ENCODE results near the gene MAP6. TPM values are rescaled to one million over a fixed set of nuclear protein-coding genes. Genes with fewer than 3 reads are reported as not detected.

The MAP6 gene
- 5.4 and 6.0 TPM in 2 replicates for total RNA-seq
- long read RNA-seq, partial matches to known transcripts, result 1 of 1 reads
- long read RNA-seq, other reads (novel, unspliced or antisense), result 0 of 1 reads

GRCh38 chr11:75668451-75669297 lies at the start of gene MAP6:
Gene MAP6, minus strand, starts transcription at chr11:75669038. Its CDS starts 669 bp downstream, at chr11:75668369.
- H3K27me3 Mint-ChIP-seq, result peaks cover 77% of the 10 kb centered on the region
- peaks cover 4% of the 10 kb centered on the region for H3K4me1 Mint-ChIP-seq (ENCODE audit: low read depth)
- H3K36me3 Mint-ChIP-seq (ENCODE audit: insufficient read depth), result no peaks in the 10 kb centered on the region
- peak within 1 kb of the TSS; percentile 66 for H3K27ac Mint-ChIP-seq
- no peak for DNase-seq (ENCODE audit: low spot score, unreplicated experiment)
- no peak for TF ChIP-seq CTCF (IDR thresholded peaks at IDR 0.05; ENCODE audit: unreplicated experiment)
- H3K9me3 Mint-ChIP-seq (ENCODE audit: low read depth), result no peaks in the 10 kb centered on the region
- peak within 1 kb of the TSS; percentile 65 for H3K4me3 Mint-ChIP-seq (ENCODE audit: low read depth)

GRCh38 chr11:75717608-75718418 lies 49.0 kb upstream of the MAP6 start, which contains the start of gene MOGAT2:
Gene MOGAT2, plus strand, starts transcription at chr11:75717838. Its CDS starts 51 bp downstream, at chr11:75717889.
- Mint-ChIP-seq H3K36me3 (ENCODE audit: insufficient read depth) (no peaks in the 10 kb centered on the region), H3K27ac (no peak within 1 kb of the TSS), H3K4me1 (ENCODE audit: low read depth) (peaks cover 6% of the 10 kb centered on the region), H3K27me3 (peaks cover 10% of the 10 kb centered on the region), H3K9me3 (ENCODE audit: low read depth) (no peaks in the 10 kb centered on the region), H3K4me3 (ENCODE audit: low read depth) (no peak within 1 kb of the TSS)
- no peak for TF ChIP-seq CTCF (IDR thresholded peaks at IDR 0.05; ENCODE audit: unreplicated experiment)
- no peak for DNase-seq (ENCODE audit: low spot score, unreplicated experiment)

- no peaks in the 10 kb centered on the region for H3K36me3 Mint-ChIP-seq (ENCODE audit: insufficient read depth)
- peaks cover 10% of the 10 kb centered on the region for H3K27me3 Mint-ChIP-seq
- H3K9me3 Mint-ChIP-seq (ENCODE audit: low read depth), result no peaks in the 10 kb centered on the region
- H3K27ac Mint-ChIP-seq, result no peak overlapping the region
- peaks cover 6% of the 10 kb centered on the region for H3K4me1 Mint-ChIP-seq (ENCODE audit: low read depth)
- no peak for DNase-seq (ENCODE audit: low spot score, unreplicated experiment)
- TF ChIP-seq CTCF (IDR thresholded peaks at IDR 0.05; ENCODE audit: unreplicated experiment), result no peak
- no peak overlapping the region for H3K4me3 Mint-ChIP-seq (ENCODE audit: low read depth)
These were observed 47.8 kb upstream of the MAP6 start for GRCh38 chr11:75716659-75717058.

- no peak for DNase-seq (ENCODE audit: low spot score, unreplicated experiment)
- Mint-ChIP-seq H3K27me3 (peaks cover 7% of the 10 kb centered on the region), H3K27ac (no peak overlapping the region), H3K4me1 (ENCODE audit: low read depth) (peaks cover 6% of the 10 kb centered on the region), H3K9me3 (ENCODE audit: low read depth) (no peaks in the 10 kb centered on the region), H3K36me3 (ENCODE audit: insufficient read depth) (no peaks in the 10 kb centered on the region), H3K4me3 (ENCODE audit: low read depth) (no peak overlapping the region)
- TF ChIP-seq CTCF (IDR thresholded peaks at IDR 0.05; ENCODE audit: unreplicated experiment), result no peak
These were observed 46.9 kb upstream of the MAP6 start for GRCh38 chr11:75715688-75716087.

GRCh38 chr11:75714211-75714610 lies 45.4 kb upstream of the MAP6 start:
- Mint-ChIP-seq H3K27ac (peak overlapping the region; percentile 0), H3K36me3 (ENCODE audit: insufficient read depth) (no peaks in the 10 kb centered on the region), H3K4me1 (ENCODE audit: low read depth) (peaks cover 5% of the 10 kb centered on the region), H3K27me3 (peaks cover 6% of the 10 kb centered on the region), H3K4me3 (ENCODE audit: low read depth) (no peak overlapping the region), H3K9me3 (ENCODE audit: low read depth) (no peaks in the 10 kb centered on the region)
- DNase-seq (ENCODE audit: low spot score, unreplicated experiment), result no peak
- no peak for TF ChIP-seq CTCF (IDR thresholded peaks at IDR 0.05; ENCODE audit: unreplicated experiment)
